Activated T-cell treated with anti-CD3 and anti-CD28 coated beads, Interleukin-2, amount 50 U/mL, for 24 hours (primary cell): Measurements from ENCODE around the gene METTL26.
"Not testable (repeated sequence)": the region's sequence is repeated elsewhere in the genome, so short reads cannot be mapped to it uniquely, and the experiment has no call there.

Experiments
- DNase-seq: peaks from one replicate; pipeline ENCODE4 v3.0.0-alpha.2; 2020
- H3K27ac Mint-ChIP-seq: 2 replicates; pipeline ENCODE4 v1.8.0; 2020; ENCODE audit warnings: mild to moderate bottlenecking, mixed read lengths
- H3K27me3 Mint-ChIP-seq: 2 replicates; pipeline ENCODE4 v1.8.0; 2020; ENCODE audit warnings: mixed read lengths
- H3K36me3 Mint-ChIP-seq: 2 replicates; pipeline ENCODE4 v1.8.0; 2020; ENCODE audit warnings: low read depth, mixed read lengths
- H3K4me1 Mint-ChIP-seq: 2 replicates; pipeline ENCODE4 v1.8.0; 2020; ENCODE audit warnings: low read depth, mixed read lengths
- H3K4me3 Mint-ChIP-seq: 2 replicates; pipeline ENCODE4 v1.8.0; 2020; ENCODE audit warnings: mild to moderate bottlenecking, moderate library complexity, mixed read lengths
- H3K9me3 Mint-ChIP-seq: 2 replicates; pipeline ENCODE4 v1.8.0; 2020; ENCODE audit warnings: mixed read lengths

The METTL26 gene

GRCh38 chr16:619476-620100 lies 16.5 kb downstream of the METTL26 start:
- no peaks in the 10 kb centered on the region for H3K4me1 Mint-ChIP-seq
- H3K4me3 Mint-ChIP-seq, result no peak overlapping the region
- no peaks in the 10 kb centered on the region for H3K27me3 Mint-ChIP-seq
- no peak overlapping the region for H3K27ac Mint-ChIP-seq
- H3K9me3 Mint-ChIP-seq, result no peaks in the 10 kb centered on the region
- peaks cover 2% of the 10 kb centered on the region for H3K36me3 Mint-ChIP-seq
- DNase-seq, result no peak

GRCh38 chr16:617855-618254 lies 18.2 kb downstream of the METTL26 start:
- DNase-seq, result no peak
- H3K36me3 Mint-ChIP-seq, result peaks cover 2% of the 10 kb centered on the region
- no peak overlapping the region for H3K4me3 Mint-ChIP-seq
- H3K4me1 Mint-ChIP-seq, result no peaks in the 10 kb centered on the region
- no peaks in the 10 kb centered on the region for H3K27me3 Mint-ChIP-seq
- H3K27ac Mint-ChIP-seq, result no peak overlapping the region
- no peaks in the 10 kb centered on the region for H3K9me3 Mint-ChIP-seq

GRCh38 chr16:616733-617586 lies 19.1 kb downstream of the METTL26 start:
- DNase-seq, result no peak
- H3K4me1 Mint-ChIP-seq, result no peaks in the 10 kb centered on the region
- no peak overlapping the region for H3K4me3 Mint-ChIP-seq
- no peak overlapping the region for H3K27ac Mint-ChIP-seq
- H3K9me3 Mint-ChIP-seq, result no peaks in the 10 kb centered on the region
- no peaks in the 10 kb centered on the region for H3K27me3 Mint-ChIP-seq
- peaks cover 2% of the 10 kb centered on the region for H3K36me3 Mint-ChIP-seq

- Mint-ChIP-seq H3K4me1 (peaks cover 8% of the 10 kb centered on the region), H3K27me3 (no peaks in the 10 kb centered on the region), H3K9me3 (no peaks in the 10 kb centered on the region), H3K36me3 (peaks cover 2% of the 10 kb centered on the region), H3K4me3 (no peak overlapping the region), H3K27ac (no peak overlapping the region)
- DNase-seq, result no peak
These were observed 21.0 kb downstream of the METTL26 start for GRCh38 chr16:615122-615521.

- peaks cover 17% of the 10 kb centered on the region for H3K4me1 Mint-ChIP-seq
- H3K27ac Mint-ChIP-seq, result peak overlapping the region; percentile 72
- no peak overlapping the region for H3K4me3 Mint-ChIP-seq
- no peaks in the 10 kb centered on the region for H3K27me3 Mint-ChIP-seq
- H3K9me3 Mint-ChIP-seq, result no peaks in the 10 kb centered on the region
- H3K36me3 Mint-ChIP-seq, result peaks cover 2% of the 10 kb centered on the region
- peak; percentile 77 for DNase-seq
These were observed 25.4 kb downstream of the METTL26 start for GRCh38 chr16:610513-611381.

GRCh38 chr16:609984-610383 lies 26.1 kb downstream of the METTL26 start:
- Mint-ChIP-seq H3K27me3 (no peaks in the 10 kb centered on the region), H3K36me3 (peaks cover 4% of the 10 kb centered on the region), H3K27ac (peak overlapping the region; percentile 7), H3K4me1 (peaks cover 20% of the 10 kb centered on the region), H3K9me3 (no peaks in the 10 kb centered on the region), H3K4me3 (no peak overlapping the region)
- no peak for DNase-seq

GRCh38 chr16:609316-609715 lies 26.8 kb downstream of the METTL26 start:
- Mint-ChIP-seq H3K4me3 (no peak overlapping the region), H3K27ac (peak overlapping the region; percentile 7)

GRCh38 chr16:608019-608418 lies 28.1 kb downstream of the METTL26 start:
- H3K9me3 Mint-ChIP-seq, result no peaks in the 10 kb centered on the region
- peak; percentile 45 for DNase-seq
- no peaks in the 10 kb centered on the region for H3K27me3 Mint-ChIP-seq
- H3K27ac Mint-ChIP-seq, result peak overlapping the region; percentile 89
- H3K36me3 Mint-ChIP-seq, result peaks cover 3% of the 10 kb centered on the region
- peaks cover 28% of the 10 kb centered on the region for H3K4me1 Mint-ChIP-seq
- no peak overlapping the region for H3K4me3 Mint-ChIP-seq

More at GRCh38 chr16:609316-609715, 26.8 kb downstream of the METTL26 start:
- Mint-ChIP-seq H3K9me3 (no peaks in the 10 kb centered on the region), H3K4me1 (peaks cover 22% of the 10 kb centered on the region), H3K36me3 (peaks cover 3% of the 10 kb centered on the region), H3K27me3 (no peaks in the 10 kb centered on the region)
- DNase-seq, result no peak

- Mint-ChIP-seq H3K27ac (no peak overlapping the region), H3K4me1 (peaks cover 31% of the 10 kb centered on the region), H3K9me3 (no peaks in the 10 kb centered on the region), H3K27me3 (no peaks in the 10 kb centered on the region), H3K4me3 (no peak overlapping the region), H3K36me3 (peaks cover 3% of the 10 kb centered on the region)
- no peak for DNase-seq
These were observed 29.3 kb downstream of the METTL26 start for GRCh38 chr16:606656-607307.

GRCh38 chr16:603933-604332 lies 32.2 kb downstream of the METTL26 start:
- no peaks in the 10 kb centered on the region for H3K9me3 Mint-ChIP-seq
- H3K27me3 Mint-ChIP-seq, result no peaks in the 10 kb centered on the region
- H3K27ac Mint-ChIP-seq, result no peak overlapping the region
- peaks cover 26% of the 10 kb centered on the region for H3K4me1 Mint-ChIP-seq
- DNase-seq, result no peak
- peaks cover 14% of the 10 kb centered on the region for H3K36me3 Mint-ChIP-seq
- no peak overlapping the region for H3K4me3 Mint-ChIP-seq

GRCh38 chr16:600781-601180 lies 35.3 kb downstream of the METTL26 start:
- Mint-ChIP-seq H3K27ac (no peak overlapping the region), H3K36me3 (peaks cover 33% of the 10 kb centered on the region), H3K4me3 (no peak overlapping the region), H3K9me3 (no peaks in the 10 kb centered on the region), H3K4me1 (peaks cover 21% of the 10 kb centered on the region), H3K27me3 (no peaks in the 10 kb centered on the region)
- no peak for DNase-seq

GRCh38 chr16:598823-599739 lies 37.0 kb downstream of the METTL26 start:
- no peak for DNase-seq
- H3K36me3 Mint-ChIP-seq, result peaks cover 30% of the 10 kb centered on the region
- no peaks in the 10 kb centered on the region for H3K9me3 Mint-ChIP-seq
- peaks cover 21% of the 10 kb centered on the region for H3K4me1 Mint-ChIP-seq
- H3K27me3 Mint-ChIP-seq, result no peaks in the 10 kb centered on the region
- H3K4me3 Mint-ChIP-seq, result no peak overlapping the region
- H3K27ac Mint-ChIP-seq, result no peak overlapping the region

GRCh38 chr16:597655-598054 lies 38.5 kb downstream of the METTL26 start:
- H3K27ac Mint-ChIP-seq, H3K27me3 Mint-ChIP-seq, H3K9me3 Mint-ChIP-seq, H3K4me3 Mint-ChIP-seq, DNase-seq: not testable (repeated sequence)
- peaks cover 24% of the 10 kb centered on the region for H3K4me1 Mint-ChIP-seq
- peaks cover 35% of the 10 kb centered on the region for H3K36me3 Mint-ChIP-seq
